ENCODE results near the gene KRT3.
"Not testable (repeated sequence)": the region's sequence is repeated elsewhere in the genome, so short reads cannot be mapped to it uniquely, and the experiment has no call there.

Gene KRT3

GRCh38 chr12:52777566-52777965 lies 18.4 kb downstream of the KRT3 start:
- DNase-seq, result no peak

GRCh38 chr12:52776913-52777395 lies 19.0 kb downstream of the KRT3 start, which contains the start of gene KRT76:
Gene KRT76 (minus strand): TSS chr12:52777345. CDS start chr12:52777291, 54 bp downstream.
- no peak for DNase-seq

- no peak for DNase-seq
Measured at GRCh38 chr12:52776435-52776834, 19.5 kb downstream of the KRT3 start.

GRCh38 chr12:52774629-52775250 lies 21.2 kb downstream of the KRT3 start:
- DNase-seq, result no peak

GRCh38 chr12:52772772-52773171 lies 23.1 kb downstream of the KRT3 start:
- no peak for DNase-seq

- DNase-seq, result no peak
Measured at GRCh38 chr12:52772188-52772587, 23.7 kb downstream of the KRT3 start.

GRCh38 chr12:52771505-52771904 lies 24.4 kb downstream of the KRT3 start:
- DNase-seq, result no peak

GRCh38 chr12:52771088-52771487 lies 24.8 kb downstream of the KRT3 start:
- DNase-seq, result no peak

- no peak for DNase-seq
Measured at GRCh38 chr12:52769946-52770345, 26.0 kb downstream of the KRT3 start.

- DNase-seq, result no peak
Measured at GRCh38 chr12:52769354-52769753, 26.6 kb downstream of the KRT3 start.

GRCh38 chr12:52768479-52769200 lies 27.3 kb downstream of the KRT3 start:
- no peak for DNase-seq

- DNase-seq, result no peak
Measured at GRCh38 chr12:52767427-52767826, 28.5 kb downstream of the KRT3 start.

- DNase-seq, result no peak
Measured at GRCh38 chr12:52767020-52767379, 28.9 kb downstream of the KRT3 start.

GRCh38 chr12:52766351-52767019 lies 29.4 kb downstream of the KRT3 start:
- no peak for DNase-seq

- no peak for DNase-seq
Measured at GRCh38 chr12:52765702-52766101, 30.2 kb downstream of the KRT3 start.

- DNase-seq, result no peak
Measured at GRCh38 chr12:52763991-52764390, 31.9 kb downstream of the KRT3 start.

GRCh38 chr12:52763036-52763659 lies 32.8 kb downstream of the KRT3 start:
- no peak for DNase-seq

- DNase-seq, result no peak
Measured at GRCh38 chr12:52761802-52762201, 34.1 kb downstream of the KRT3 start.

- DNase-seq, result not testable (repeated sequence)
Measured at GRCh38 chr12:52761218-52761617, 34.7 kb downstream of the KRT3 start.

GRCh38 chr12:52760623-52761022 lies 35.3 kb downstream of the KRT3 start:
- no peak for DNase-seq

GRCh38 chr12:52759695-52760094 lies 36.2 kb downstream of the KRT3 start:
- DNase-seq, result no peak

GRCh38 chr12:52759218-52759617 lies 36.7 kb downstream of the KRT3 start:
- DNase-seq, result no peak

GRCh38 chr12:52757449-52758176 lies 38.3 kb downstream of the KRT3 start:
- no peak for DNase-seq
